ENCODE data around the gene CNN3.

CNN3 gene

DNA sequence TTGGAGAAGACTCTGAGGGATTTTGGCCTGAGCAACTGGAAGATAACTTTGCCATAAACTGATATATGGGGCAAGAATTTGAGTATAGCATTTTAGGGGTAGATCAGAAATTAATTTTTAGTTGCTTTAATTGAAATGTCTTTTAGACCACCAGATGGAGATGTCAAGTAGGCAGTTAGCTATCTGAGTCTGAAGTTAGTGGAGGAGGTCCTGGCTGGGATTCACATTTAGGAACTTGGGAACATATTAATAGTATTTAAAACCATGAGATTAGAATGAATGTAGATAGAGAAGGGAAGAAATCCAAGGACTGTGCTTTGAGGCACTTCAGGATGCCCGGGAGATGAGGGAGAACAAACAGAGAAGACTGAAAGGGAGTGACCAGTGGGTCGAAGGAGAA lies 74.1 kb downstream of the CNN3 start:
- DNase-seq = no peak

DNA sequence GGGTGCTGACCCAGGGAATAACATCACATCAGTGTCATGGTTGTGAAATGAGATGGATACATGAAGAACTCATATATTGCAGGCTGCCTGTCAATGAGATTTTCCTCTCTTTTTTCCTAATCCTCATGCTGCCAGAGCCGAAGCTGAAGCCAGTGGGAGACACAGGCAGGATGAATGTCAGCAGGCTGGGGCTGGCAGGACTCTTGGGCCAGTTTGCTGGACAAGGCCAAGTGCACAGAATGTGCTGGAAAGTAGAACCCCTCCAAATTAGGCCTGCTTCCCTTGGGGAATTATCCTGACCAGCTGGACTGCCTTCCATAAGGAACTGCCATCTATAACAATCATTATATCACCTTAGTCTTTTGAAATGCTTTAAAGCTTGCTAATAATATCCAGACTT lies 75.3 kb downstream of the CNN3 start:
- no peak for DNase-seq

Measured in activated T-cell treated with anti-CD3 and anti-CD28 coated beads, Interleukin-2, amount 50 U/mL, for 1 hour (primary cell).